HEK293T (cell line): Measurements from ENCODE around the gene RBM18.

Experiments
- ARNT ChIP-seq: fragments of 450-650 bp; IDR thresholded peaks from 2 replicates; pipeline ENCODE4 v1.6.1; 2017; ENCODE audit warnings: mild to moderate bottlenecking
- BHLHE40 ChIP-seq: fragments of 450-650 bp; IDR thresholded peaks from 2 replicates; pipeline ENCODE4 v1.6.1; 2016; ENCODE audit warnings: mild to moderate bottlenecking, moderate library complexity, borderline replicate concordance
- ELF4 ChIP-seq: fragments of 450-650 bp; IDR thresholded peaks from 2 replicates; pipeline ENCODE4 v1.6.1; 2017; ENCODE audit warnings: antibody characterized with exemption
- FOXA1 ChIP-seq: fragments of 450-650 bp; IDR thresholded peaks from 2 replicates; pipeline ENCODE4 v1.6.1; 2016; ENCODE audit warnings: mild to moderate bottlenecking
- FOXK2 ChIP-seq: fragments of 450-650 bp; IDR thresholded peaks from 2 replicates; pipeline ENCODE4 v1.6.1; 2016; ENCODE audit warnings: mild to moderate bottlenecking
- FOXM1 ChIP-seq: fragments of 450-650 bp; IDR thresholded peaks from 2 replicates; pipeline ENCODE4 v1.6.1; 2017; ENCODE audit warnings: mild to moderate bottlenecking, borderline replicate concordance
- HDGF ChIP-seq: fragments of 450-650 bp; IDR thresholded peaks from 2 replicates; pipeline ENCODE4 v1.6.1; 2017; ENCODE audit warnings: antibody characterized with exemption, borderline replicate concordance
- NFRKB ChIP-seq: fragments of 450-650 bp; IDR thresholded peaks from 2 replicates; pipeline ENCODE4 v1.6.1; 2016; ENCODE audit warnings: mild to moderate bottlenecking, moderate library complexity
- SP1 ChIP-seq: fragments of 450-650 bp; IDR thresholded peaks from 2 replicates; pipeline ENCODE4 v1.6.1; 2017
- SUZ12 ChIP-seq: fragments of 450-650 bp; IDR thresholded peaks from 2 replicates; pipeline ENCODE4 v1.6.1; 2016; ENCODE audit warnings: mild to moderate bottlenecking
- TARDBP ChIP-seq: fragments of 450-650 bp; IDR thresholded peaks from 2 replicates; pipeline ENCODE4 v1.6.1; 2016
- ZNF384 ChIP-seq: fragments of 450-650 bp; IDR thresholded peaks from 2 replicates; pipeline ENCODE4 v1.6.1; 2016

GRCh38 chr9:122251351-122251750, 13.3 kb downstream of the RBM18 start:
- TF ChIP-seq SUZ12 (no peak), SP1 (no peak), ELF4 (no peak), FOXM1 (no peak), TARDBP (no peak), ARNT (no peak), BHLHE40 (no peak), FOXA1 (no peak), FOXK2 (no peak), NFRKB (no peak), HDGF (no peak), ZNF384 (no peak)
